Measurements from ENCODE around the gene UCK1.
A peak's percentile ranks its signal among the peaks of the same experiment; 100 is the strongest.

Gene UCK1

DNA sequence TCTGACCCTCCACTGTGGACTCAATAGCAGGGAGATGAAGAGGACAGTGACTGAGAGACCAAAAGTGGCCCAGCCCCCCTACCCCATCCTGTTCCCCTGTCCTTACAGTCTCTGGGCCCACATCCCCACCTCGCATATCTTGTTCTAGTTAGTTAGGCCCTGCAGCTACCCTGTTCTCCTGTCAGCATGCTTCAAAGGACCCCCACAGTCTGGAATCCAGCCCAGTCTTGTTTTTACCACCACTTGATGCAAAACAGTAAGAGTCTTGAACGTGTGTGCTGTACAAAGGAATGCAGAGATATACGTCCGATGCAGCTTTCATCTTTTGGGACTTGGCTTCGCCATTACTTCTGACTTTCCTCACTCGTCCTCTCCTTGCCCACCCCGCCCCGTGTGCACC is 40.5 kb downstream of the UCK1 start:
- no peak for DNase-seq (ENCODE audit: insufficient read length, low spot score)
- FAIRE-seq, result no peak
- TF ChIP-seq, protein P1, sequence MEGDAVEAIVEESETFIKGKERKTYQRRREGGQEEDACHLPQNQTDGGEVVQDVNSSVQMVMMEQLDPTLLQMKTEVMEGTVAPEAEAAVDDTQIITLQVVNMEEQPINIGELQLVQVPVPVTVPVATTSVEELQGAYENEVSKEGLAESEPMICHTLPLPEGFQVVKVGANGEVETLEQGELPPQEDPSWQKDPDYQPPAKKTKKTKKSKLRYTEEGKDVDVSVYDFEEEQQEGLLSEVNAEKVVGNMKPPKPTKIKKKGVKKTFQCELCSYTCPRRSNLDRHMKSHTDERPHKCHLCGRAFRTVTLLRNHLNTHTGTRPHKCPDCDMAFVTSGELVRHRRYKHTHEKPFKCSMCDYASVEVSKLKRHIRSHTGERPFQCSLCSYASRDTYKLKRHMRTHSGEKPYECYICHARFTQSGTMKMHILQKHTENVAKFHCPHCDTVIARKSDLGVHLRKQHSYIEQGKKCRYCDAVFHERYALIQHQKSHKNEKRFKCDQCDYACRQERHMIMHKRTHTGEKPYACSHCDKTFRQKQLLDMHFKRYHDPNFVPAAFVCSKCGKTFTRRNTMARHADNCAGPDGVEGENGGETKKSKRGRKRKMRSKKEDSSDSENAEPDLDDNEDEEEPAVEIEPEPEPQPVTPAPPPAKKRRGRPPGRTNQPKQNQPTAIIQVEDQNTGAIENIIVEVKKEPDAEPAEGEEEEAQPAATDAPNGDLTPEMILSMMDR (IDR thresholded peaks at IDR 0.05; ENCODE audit: insufficient read depth, missing control alignments), result no peak

DNA sequence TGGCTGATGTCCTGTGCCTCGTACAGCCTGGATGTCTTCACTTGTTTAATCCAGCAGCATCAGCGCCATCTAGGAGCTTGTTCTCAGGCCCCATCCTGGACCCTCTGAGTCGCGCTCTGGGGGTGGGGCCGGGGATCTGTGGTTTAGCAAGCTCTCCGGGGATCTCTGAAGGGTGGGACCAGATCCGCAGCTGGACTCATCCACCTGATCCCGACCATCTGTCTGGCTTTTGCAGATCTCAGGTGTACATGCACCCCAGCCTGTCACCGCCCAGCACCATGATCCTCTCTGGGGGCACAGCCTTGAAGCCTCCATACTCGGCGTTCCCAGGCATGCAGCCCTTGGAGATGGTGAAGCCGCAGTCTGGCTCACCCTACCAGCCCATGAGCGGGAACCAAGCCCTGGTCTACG is 43.4 kb downstream of the UCK1 start:
- DNase-seq (ENCODE audit: insufficient read length, low spot score), result peak; percentile 49
- TF ChIP-seq, protein P1 (IDR thresholded peaks at IDR 0.05; ENCODE audit: insufficient read depth, missing control alignments), result no peak
- no peak for FAIRE-seq

DNA sequence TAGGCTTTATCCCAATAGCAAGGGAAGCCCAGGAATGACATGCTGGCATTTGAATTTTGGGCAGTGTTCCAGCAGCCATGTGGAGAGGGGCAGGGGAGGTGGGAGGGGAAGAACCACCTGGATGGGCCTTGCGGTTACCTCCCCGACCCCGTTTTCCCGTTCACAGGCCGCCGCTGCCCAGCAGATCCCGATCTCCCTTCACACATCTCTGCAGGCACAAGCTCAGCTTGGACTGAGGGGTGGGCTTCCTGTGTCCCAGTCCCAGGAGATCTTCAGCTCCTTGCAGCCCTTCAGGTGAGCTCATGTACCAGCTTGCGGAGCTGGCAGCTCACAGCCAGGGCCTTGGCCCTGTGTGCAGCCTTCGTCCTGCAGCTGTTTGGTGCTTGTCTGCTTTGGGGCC is 44.1 kb downstream of the UCK1 start:
- TF ChIP-seq, protein P1 (IDR thresholded peaks at IDR 0.05; ENCODE audit: insufficient read depth, missing control alignments), result no peak
- FAIRE-seq, result no peak
- DNase-seq (ENCODE audit: insufficient read length, low spot score), result no peak

DNA sequence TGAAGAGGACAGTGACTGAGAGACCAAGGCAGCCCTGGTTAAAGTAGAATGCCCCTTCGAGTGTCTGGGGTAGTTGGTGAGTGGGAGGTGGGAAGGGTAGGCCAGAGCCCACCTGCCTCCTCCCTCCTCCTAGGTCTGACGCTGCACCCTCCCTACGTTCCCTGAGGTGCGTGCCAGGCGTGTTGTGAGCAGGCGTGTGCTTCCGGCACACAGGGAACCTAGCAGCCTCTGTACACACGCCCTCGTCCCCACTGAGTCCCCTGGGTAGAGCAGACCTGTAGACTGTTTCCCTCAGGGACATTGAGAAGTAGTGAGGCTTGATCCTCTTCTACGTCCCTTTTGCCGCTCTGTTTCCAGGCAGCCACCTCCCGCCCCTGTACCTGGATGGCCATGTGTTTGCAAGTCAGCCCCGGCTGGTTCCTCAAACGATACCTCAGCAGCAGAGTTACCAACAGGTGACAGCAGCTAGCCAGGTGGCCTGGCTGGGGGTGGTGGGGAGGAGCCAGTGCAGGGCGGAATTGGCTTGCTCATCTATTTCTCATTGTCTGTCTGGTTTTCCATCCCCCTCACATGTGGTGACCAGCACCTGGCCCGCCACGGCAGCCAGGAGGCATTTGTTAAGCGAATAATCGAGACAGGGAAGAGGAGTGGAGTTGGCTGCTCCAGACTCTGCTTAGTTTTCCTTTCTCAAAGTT is 45.2 kb downstream of the UCK1 start:
- TF ChIP-seq, protein P1 (IDR thresholded peaks at IDR 0.05; ENCODE audit: insufficient read depth, missing control alignments), result no peak
- FAIRE-seq, result no peak
- no peak for DNase-seq (ENCODE audit: insufficient read length, low spot score)

DNA sequence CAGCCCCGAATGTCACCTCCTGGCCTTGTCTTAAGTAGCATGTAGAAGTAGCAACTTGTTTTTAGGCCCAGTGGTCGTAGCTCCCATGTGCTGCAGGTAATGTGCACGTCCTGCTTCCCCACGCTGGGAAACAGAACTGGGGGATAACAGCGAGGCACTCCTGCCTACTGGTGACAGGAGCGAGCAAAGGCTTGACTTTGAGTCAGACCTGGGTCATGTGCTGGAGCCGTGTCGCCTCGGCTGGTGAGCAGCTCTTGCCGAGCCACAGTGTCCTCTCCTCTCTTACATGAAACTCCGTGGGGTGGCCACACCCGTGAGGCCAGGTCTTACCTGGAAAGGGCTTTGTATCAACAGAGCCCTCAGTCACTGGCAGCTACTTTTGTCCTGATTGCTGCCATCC is 45.9 kb downstream of the UCK1 start:
- TF ChIP-seq, protein P1 (IDR thresholded peaks at IDR 0.05; ENCODE audit: insufficient read depth, missing control alignments), result no peak
- no peak for DNase-seq (ENCODE audit: insufficient read length, low spot score)
- FAIRE-seq, result no peak

DNA sequence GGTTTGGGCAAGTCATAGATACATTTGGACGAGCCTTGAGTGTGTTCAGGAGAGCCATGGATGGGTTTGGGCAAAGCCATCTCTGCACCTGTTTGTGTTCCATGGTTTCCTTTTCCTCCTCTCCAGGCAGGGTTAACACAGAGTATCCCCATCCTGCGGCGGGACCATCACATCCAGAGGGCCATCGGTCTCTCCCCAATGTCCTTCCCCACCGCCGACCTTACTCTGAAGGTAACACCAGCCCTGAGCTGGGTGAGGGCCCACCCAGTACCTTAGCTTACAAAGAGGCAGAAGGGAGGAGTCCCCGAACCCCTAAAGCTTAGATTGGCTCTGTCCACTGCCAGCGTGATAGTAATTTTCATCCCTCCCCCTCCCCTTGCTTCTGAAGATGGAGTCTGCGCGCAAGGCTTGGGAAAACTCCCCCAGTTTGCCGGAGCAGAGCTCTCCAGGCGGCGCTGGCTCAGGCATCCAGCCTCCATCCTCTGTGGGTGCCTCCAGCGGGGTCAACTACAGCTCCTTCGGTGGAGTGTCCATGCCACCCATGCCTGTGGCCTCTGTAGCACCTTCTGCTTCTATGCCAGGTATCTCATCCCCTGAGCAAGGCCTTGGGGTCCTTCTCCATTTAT is 46.4 kb downstream of the UCK1 start:
- no peak for FAIRE-seq
- TF ChIP-seq, protein P1 (IDR thresholded peaks at IDR 0.05; ENCODE audit: insufficient read depth, missing control alignments), result no peak
- DNase-seq (ENCODE audit: insufficient read length, low spot score), result no peak

DNA sequence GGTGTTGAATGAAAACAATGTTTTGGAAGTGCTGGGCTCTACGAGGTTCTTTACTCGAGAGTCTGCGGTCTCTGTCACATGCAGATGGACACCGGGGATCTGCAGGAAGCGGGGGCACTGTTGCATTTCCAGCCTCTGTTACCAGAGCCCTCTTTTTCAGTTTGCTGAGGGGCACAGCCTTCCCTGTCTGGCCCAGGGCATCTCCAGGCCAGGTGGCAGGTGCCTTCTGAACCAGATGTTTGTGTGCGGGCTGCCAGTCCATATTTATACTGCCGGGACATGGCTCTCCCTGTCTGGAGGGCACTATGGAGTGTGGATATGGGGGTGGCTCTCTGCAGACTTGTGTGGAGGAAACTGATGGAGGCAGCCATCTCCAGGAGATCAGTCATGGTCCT is 47.0 kb downstream of the UCK1 start:
- no peak for DNase-seq (ENCODE audit: insufficient read length, low spot score)
- TF ChIP-seq, protein P1 (IDR thresholded peaks at IDR 0.05; ENCODE audit: insufficient read depth, missing control alignments), result no peak
- no peak for FAIRE-seq
